ENCODE results near the gene BLCAP.

- TF ChIP-seq NFE2L2 (IDR thresholded peaks at IDR 0.05; ENCODE audit: low read depth, low read length) (no peak), CTCF (conservative IDR thresholded peaks at IDR 0.05; ENCODE audit: low read depth, low read length) (no peak), POLR2A (IDR thresholded peaks at IDR 0.05; ENCODE audit: low read depth, low read length) (no peak), MXI1 (IDR thresholded peaks at IDR 0.05; ENCODE audit: borderline replicate concordance, low read depth, low read length) (no peak), CEBPB (IDR thresholded peaks at IDR 0.05; ENCODE audit: low read depth, low read length) (no peak)
Observed at GRCh38 chr20:37480919-37481318, 46.8 kb downstream of the BLCAP start.
